HepG2 (cell line): ENCODE data around the gene RIOK2. TPM values are rescaled to one million over a fixed set of nuclear protein-coding genes. Genes with fewer than 3 reads are reported as not detected.

Experiments
- CEBPB ChIP-seq: IDR thresholded peaks from 2 replicates; pipeline ENCODE4 v1.6.1; 2011; ENCODE audit warnings: low read depth, low read length, improper control_type of control experiment, borderline replicate concordance
- JARID2 ChIP-seq: sonication (generic); formaldehyde crosslinking; IDR thresholded peaks from 2 replicates; pipeline ENCODE4 v1.8.1; 2023; ENCODE audit warnings: missing genetic modification reagents, inconsistent platforms; ENCODE audit not compliant: insufficient replicate concordance
- KDM6A ChIP-seq: IDR thresholded peaks from 2 replicates; pipeline ENCODE4 v1.6.1; 2016; ENCODE audit warnings: low read depth
- NR2C2 ChIP-seq: sonication (generic); formaldehyde crosslinking; IDR thresholded peaks from 2 replicates; pipeline ENCODE4 v1.4.0; 2020; ENCODE audit warnings: missing genetic modification reagents, mild to moderate bottlenecking, moderate library complexity, borderline replicate concordance
- PAX8 ChIP-seq: sonication (generic); formaldehyde crosslinking; IDR thresholded peaks from 2 replicates; pipeline ENCODE4 v1.8.0; 2022; ENCODE audit warnings: mild to moderate bottlenecking, missing genetic modification reagents, borderline replicate concordance
- RBAK ChIP-seq: sonication (generic); formaldehyde crosslinking; IDR thresholded peaks from 2 replicates; pipeline ENCODE4 v1.5.1; 2020; ENCODE audit warnings: mild to moderate bottlenecking, missing genetic modification reagents
- SP2 ChIP-seq: sonication (generic); formaldehyde crosslinking; IDR thresholded peaks from 2 replicates; pipeline ENCODE4 v1.5.1; 2020; ENCODE audit warnings: mild to moderate bottlenecking, missing genetic modification reagents
- SYNCRIP ChIP-seq: fragments of 200-400 bp; formaldehyde crosslinking; IDR thresholded peaks from 2 replicates; pipeline ENCODE4 v1.6.1; 2018; ENCODE audit warnings: mild to moderate bottlenecking, low read depth, low read length; ENCODE audit not compliant: insufficient read depth
- TBP ChIP-seq: sonication (generic); formaldehyde crosslinking; IDR thresholded peaks from 2 replicates; pipeline ENCODE4 v1.5.0; 2020; ENCODE audit warnings: missing genetic modification reagents
- ZFYVE20 ChIP-seq: sonication (generic); formaldehyde crosslinking; IDR thresholded peaks from 2 replicates; pipeline ENCODE4 v1.8.0; 2023; ENCODE audit warnings: low read depth, mild to moderate bottlenecking, moderate library complexity, missing genetic modification reagents, borderline replicate concordance
- ZNF143 ChIP-seq: sonication (generic); formaldehyde crosslinking; IDR thresholded peaks from 2 replicates; pipeline ENCODE4 v1.4.0; 2020; ENCODE audit warnings: missing genetic modification reagents
- ZNF430 ChIP-seq: sonication (generic); formaldehyde crosslinking; IDR thresholded peaks from 2 replicates; pipeline ENCODE4 v1.9.0; 2021; ENCODE audit warnings: mild to moderate bottlenecking, missing genetic modification reagents
- ZNF543 ChIP-seq: sonication (generic); formaldehyde crosslinking; IDR thresholded peaks from 2 replicates; pipeline ENCODE4 v1.4.0; 2020; ENCODE audit warnings: mild to moderate bottlenecking, missing genetic modification reagents
- ZNF781 ChIP-seq: sonication (generic); formaldehyde crosslinking; IDR thresholded peaks from 2 replicates; pipeline ENCODE4 v1.5.1; 2020; ENCODE audit warnings: borderline replicate concordance, mild to moderate bottlenecking, missing genetic modification reagents; ENCODE audit errors: not compliant biosample characterization
- polyA plus RNA-seq, 8 experiments: library from polyadenylated mRNA; depleted of rRNA in 3 of 8; stranded (reverse) in 7 of 8; unstranded in 1 of 8; fragments of >200 nt; fragmentation: Illumina TruSeq in 4 of 8; extraction: Trizol in 4 of 8; gene quantifications; 2 replicates each; pipeline versions ENCODE4 v1.2.1 to v1.2.3, GENCODE V29; 2011 to 2016; ENCODE audit warnings: low read depth in 4 of 8, missing spikeins in 1 of 8, mixed read lengths in 1 of 8; ENCODE audit not compliant: insufficient read depth in 1 of 8
- total RNA-seq, 5 experiments: library from RNA; depleted of rRNA; stranded (reverse); fragments of >200 nt; fragmentation: Illumina TruSeq; extraction: Trizol; gene quantifications; 2 replicates each; pipeline ENCODE4 v1.2.3, GENCODE V29; 2016; ENCODE audit warnings: low read depth in 1 of 5
- TF ChIP-seq, protein P1 (sequence below): sonication (generic); formaldehyde crosslinking; IDR thresholded peaks from 2 replicates; pipeline ENCODE4 v1.5.0; 2020; ENCODE audit warnings: mild to moderate bottlenecking, missing genetic modification reagents, borderline replicate concordance
- TF ChIP-seq, protein P2 (sequence below): sonication (generic); formaldehyde crosslinking; IDR thresholded peaks from 2 replicates; pipeline ENCODE4 v1.4.0; 2020; ENCODE audit warnings: low read depth, mild to moderate bottlenecking, missing genetic modification reagents
- TF ChIP-seq, protein P3 (sequence below): sonication (generic); formaldehyde crosslinking; IDR thresholded peaks from 2 replicates; pipeline ENCODE4 v1.4.0; 2020; ENCODE audit warnings: missing genetic modification reagents, borderline replicate concordance
- TF ChIP-seq, protein P4 (sequence below): IDR thresholded peaks from 2 replicates; pipeline ENCODE4 v1.6.1; 2016; ENCODE audit warnings: control low read depth
- TF ChIP-seq, protein P5 (sequence below): IDR thresholded peaks from 2 replicates; pipeline ENCODE4 v1.6.1; 2016; ENCODE audit warnings: low read depth, control low read depth

Gene RIOK2
- total and polyA plus RNA-seq, 2 of the 13 experiments (the other 11 are each of a cell fraction or from before 2014, with no cell fraction given) = 8.1 to 46.6 TPM

DNA sequence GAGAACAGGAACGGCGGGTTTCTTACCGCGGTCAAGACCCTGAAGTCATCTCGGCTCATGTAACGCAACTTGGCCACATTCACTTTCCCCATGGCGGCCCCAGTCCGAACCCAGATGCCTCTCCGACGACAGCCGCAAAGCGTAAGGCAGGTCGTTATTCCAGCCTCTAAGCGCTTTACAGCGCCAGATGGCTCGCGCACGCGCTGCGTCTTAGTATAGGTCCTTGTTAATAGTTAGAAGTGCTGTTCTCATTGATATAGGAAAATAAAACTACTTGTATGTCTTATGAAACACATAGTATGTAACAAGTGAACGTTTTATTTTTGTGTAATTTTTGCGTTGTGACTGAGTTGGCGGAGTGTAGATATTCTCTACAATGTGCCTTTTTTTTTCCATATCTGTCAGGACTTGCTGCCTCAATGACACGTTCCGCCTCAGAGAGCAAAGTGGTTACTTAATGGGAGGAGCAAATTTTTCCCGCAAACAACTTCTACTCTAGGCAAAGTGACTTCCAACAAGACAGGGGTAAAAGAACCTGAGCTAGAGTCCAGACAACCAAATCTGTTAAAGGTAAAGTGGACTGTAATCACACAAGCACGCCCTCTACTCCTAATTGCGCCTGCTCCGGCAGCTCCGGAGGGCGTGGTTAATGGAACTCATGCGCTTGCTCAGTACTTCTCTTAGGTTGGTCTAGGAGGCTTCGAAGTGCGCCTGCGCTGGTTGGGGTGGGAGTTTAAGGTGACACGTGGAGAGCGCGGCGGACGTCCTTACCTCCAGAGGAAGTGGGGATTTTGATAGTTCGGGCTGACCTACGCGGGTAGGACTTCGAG lies at the start of gene RIOK2 (continued):
- TF ChIP-seq, protein P1, sequence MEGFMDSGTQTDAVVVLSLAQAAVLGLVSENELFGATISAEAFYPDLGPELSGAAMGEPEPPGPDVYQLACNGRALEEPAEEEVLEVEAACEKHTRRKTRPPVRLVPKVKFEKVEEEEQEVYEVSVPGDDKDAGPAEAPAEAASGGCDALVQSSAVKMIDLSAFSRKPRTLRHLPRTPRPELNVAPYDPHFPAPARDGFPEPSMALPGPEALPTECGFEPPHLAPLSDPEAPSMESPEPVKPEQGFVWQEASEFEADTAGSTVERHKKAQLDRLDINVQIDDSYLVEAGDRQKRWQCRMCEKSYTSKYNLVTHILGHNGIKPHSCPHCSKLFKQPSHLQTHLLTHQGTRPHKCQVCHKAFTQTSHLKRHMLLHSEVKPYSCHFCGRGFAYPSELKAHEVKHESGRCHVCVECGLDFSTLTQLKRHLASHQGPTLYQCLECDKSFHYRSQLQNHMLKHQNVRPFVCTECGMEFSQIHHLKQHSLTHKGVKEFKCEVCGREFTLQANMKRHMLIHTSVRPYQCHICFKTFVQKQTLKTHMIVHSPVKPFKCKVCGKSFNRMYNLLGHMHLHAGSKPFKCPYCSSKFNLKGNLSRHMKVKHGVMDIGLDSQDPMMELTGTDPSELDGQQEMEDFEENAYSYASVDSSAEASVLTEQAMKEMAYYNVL (CRISPR knock-in tag) = 0 out of 2 replicates have a peak, but pooled peaks have one; percentile 58
- TF ChIP-seq KDM6A (CRISPR knock-in tag) (no peak; the same call in 1 of the 2 replicates), ZFYVE20 (CRISPR knock-in tag) (no peak), ZNF543 (no peak), PAX8 (CRISPR knock-in tag) (no peak), TBP (no peak), SYNCRIP (no peak), ZNF143 (peak; percentile 55), ZNF781 (CRISPR knock-in tag) (peak; percentile 91), JARID2 (CRISPR knock-in tag) (peak; percentile 84), RBAK (CRISPR knock-in tag) (no peak; the same call in 1 of the 2 replicates), CEBPB (no peak), SP2 (CRISPR knock-in tag) (0 out of 2 replicates have a peak, but pooled peaks have one; percentile 19), NR2C2 (peak; percentile 54), ZNF430 (CRISPR knock-in tag) (peak; percentile 88)
- TF ChIP-seq, protein P2, sequence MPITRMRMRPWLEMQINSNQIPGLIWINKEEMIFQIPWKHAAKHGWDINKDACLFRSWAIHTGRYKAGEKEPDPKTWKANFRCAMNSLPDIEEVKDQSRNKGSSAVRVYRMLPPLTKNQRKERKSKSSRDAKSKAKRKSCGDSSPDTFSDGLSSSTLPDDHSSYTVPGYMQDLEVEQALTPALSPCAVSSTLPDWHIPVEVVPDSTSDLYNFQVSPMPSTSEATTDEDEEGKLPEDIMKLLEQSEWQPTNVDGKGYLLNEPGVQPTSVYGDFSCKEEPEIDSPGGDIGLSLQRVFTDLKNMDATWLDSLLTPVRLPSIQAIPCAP = no peak
- TF ChIP-seq, protein P3, sequence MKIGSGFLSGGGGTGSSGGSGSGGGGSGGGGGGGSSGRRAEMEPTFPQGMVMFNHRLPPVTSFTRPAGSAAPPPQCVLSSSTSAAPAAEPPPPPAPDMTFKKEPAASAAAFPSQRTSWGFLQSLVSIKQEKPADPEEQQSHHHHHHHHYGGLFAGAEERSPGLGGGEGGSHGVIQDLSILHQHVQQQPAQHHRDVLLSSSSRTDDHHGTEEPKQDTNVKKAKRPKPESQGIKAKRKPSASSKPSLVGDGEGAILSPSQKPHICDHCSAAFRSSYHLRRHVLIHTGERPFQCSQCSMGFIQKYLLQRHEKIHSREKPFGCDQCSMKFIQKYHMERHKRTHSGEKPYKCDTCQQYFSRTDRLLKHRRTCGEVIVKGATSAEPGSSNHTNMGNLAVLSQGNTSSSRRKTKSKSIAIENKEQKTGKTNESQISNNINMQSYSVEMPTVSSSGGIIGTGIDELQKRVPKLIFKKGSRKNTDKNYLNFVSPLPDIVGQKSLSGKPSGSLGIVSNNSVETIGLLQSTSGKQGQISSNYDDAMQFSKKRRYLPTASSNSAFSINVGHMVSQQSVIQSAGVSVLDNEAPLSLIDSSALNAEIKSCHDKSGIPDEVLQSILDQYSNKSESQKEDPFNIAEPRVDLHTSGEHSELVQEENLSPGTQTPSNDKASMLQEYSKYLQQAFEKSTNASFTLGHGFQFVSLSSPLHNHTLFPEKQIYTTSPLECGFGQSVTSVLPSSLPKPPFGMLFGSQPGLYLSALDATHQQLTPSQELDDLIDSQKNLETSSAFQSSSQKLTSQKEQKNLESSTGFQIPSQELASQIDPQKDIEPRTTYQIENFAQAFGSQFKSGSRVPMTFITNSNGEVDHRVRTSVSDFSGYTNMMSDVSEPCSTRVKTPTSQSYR = no peak; the same call in 1 of the 2 replicates
- TF ChIP-seq, protein P4, sequence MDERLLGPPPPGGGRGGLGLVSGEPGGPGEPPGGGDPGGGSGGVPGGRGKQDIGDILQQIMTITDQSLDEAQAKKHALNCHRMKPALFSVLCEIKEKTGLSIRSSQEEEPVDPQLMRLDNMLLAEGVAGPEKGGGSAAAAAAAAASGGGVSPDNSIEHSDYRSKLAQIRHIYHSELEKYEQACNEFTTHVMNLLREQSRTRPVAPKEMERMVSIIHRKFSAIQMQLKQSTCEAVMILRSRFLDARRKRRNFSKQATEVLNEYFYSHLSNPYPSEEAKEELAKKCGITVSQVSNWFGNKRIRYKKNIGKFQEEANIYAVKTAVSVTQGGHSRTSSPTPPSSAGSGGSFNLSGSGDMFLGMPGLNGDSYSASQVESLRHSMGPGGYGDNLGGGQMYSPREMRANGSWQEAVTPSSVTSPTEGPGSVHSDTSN = no peak
- TF ChIP-seq, protein P5, sequence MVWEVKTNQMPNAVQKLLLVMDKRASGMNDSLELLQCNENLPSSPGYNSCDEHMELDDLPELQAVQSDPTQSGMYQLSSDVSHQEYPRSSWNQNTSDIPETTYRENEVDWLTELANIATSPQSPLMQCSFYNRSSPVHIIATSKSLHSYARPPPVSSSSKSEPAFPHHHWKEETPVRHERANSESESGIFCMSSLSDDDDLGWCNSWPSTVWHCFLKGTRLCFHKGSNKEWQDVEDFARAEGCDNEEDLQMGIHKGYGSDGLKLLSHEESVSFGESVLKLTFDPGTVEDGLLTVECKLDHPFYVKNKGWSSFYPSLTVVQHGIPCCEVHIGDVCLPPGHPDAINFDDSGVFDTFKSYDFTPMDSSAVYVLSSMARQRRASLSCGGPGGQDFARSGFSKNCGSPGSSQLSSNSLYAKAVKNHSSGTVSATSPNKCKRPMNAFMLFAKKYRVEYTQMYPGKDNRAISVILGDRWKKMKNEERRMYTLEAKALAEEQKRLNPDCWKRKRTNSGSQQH (CRISPR knock-in tag) = peak; percentile 30; the same call in 1 of the 2 replicates
